GOT3 (cell line): ENCODE measurements around the gene SMIM36.
"Not testable (repeated sequence)": the region's sequence is repeated elsewhere in the genome, so short reads cannot be mapped to it uniquely, and the experiment has no call there.

Source experiments
- DNase-seq: peaks from one replicate; lab custom pipeline; 2025; ENCODE audit warnings: mixed read lengths; lab: John Stamatoyannopoulos, UW

The SMIM36 gene

GRCh38 chr17:55433629-55434422, 77.4 kb downstream of the SMIM36 start:
- DNase-seq = no peak

- DNase-seq = no peak
Observed at GRCh38 chr17:55433029-55433628, 78.1 kb downstream of the SMIM36 start.

DNA sequence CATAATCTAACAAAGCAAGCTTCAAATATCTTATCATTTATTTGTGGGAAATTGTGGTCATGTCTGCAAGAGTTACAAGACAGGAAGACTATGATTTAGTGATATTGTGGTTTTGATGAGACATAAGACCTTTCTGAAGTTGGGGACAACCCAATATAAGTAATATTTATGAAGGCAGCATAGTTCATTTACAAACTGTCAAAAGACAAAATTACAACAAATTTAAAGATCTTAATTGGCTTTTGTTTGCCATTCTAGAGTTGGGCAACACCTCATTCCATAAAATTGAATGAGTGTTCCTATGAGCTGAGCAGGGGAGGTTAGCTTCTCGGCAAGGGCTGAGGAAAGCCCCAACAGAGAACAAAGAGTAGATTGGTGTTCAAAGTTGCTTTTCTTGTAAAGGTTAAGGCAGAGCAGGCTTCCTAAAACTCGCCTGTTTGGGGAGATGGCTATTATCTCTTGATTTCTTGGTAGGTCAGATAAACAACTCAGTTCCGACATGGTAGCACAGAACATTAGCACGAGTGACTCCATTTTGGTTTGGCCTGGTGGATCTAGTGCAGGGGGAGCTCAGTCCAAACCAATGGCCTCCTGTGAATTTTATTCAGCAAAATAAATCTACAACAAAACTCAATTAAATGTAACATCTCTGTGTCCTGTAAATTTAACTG, 78.8 kb downstream of the SMIM36 start:
- no peak for DNase-seq

GRCh38 chr17:55431914-55432313, 79.3 kb downstream of the SMIM36 start:
- not testable (repeated sequence) for DNase-seq

DNA sequence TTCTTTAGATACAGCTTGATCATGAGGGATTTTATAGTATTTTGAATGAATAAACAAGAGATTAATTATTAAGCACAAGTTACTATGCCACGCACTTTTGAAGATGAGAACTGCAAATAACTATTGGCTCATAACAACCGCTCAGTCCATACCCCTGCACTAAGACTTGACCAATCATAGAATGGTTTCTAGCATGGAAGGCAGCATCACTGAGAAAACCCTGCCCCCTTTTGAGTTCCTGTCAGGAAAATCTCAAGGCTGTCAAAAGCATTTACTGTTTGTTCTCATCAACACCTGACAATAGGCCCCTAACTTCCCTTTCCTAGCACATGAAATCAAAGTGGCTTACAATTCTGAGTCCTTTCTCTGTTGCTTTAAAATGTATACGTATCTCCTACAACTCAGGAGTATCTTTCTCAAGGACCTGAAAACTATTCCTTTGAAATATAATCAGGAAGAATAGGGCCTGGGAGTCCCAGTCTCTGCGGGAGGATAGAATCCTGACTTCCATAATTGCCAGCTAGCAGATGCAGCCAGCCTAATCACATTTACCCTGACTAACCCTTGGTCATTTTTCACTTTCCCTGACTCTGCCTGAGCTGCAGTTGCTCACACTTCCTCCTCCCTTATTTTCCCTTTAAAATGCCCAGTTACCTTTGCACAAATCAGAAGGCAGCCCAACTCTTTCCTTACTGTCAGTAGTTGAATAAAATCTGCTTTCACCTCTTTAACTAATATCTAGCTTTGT, 80.5 kb downstream of the SMIM36 start:
- DNase-seq = no peak

DNA sequence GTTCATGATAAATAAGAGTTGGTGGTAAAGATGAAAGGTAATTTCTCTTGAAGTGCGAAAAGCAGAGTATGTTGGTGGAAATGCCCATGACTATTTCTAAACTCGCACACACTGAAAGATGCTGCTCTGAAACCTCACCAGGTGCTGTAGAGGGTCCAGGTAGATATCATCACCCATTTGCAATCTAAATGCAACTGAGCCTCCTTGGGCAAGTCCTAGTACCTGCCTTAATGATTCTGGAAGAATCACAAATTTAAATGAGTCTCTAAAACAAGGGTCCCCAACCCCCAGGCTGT, 83.7 kb downstream of the SMIM36 start:
- no peak for DNase-seq

DNA sequence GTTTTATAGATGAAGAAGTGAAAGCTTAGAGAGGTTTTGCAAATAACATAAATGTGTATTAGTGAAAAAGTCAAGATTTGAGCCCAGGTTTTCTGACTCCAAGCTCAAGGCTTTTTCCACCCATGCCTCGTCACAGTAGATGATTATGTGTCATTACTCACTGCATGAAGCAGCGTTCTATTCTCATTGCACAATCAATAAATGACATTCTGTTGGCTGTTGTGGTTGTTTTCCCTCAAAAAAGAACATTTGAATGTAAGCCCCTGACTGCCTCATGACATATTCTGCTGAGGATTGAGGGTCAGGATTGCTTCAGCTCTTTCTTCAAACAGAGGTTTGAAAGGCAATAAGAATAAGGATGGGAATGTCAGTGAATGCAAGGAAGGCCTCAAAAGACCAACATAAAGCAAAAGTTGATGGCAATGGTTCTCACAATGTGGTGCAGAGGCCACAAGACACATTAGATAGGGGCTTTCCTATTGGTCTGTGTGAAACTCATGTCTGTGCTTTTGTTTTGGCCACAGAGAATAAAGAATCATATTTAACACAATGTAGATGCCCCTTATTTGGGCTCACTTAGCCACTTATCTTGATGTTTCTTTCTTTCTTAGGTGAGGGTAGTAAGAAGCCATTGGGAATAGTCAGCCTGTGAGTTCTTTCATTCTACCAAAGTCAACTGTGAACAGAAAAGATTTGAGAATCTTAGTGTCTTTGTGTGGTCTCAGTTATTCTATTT, 84.2 kb downstream of the SMIM36 start:
- DNase-seq = no peak

GRCh38 chr17:55424893-55425540, 86.2 kb downstream of the SMIM36 start:
- no peak for DNase-seq

- no peak for DNase-seq
Observed at GRCh38 chr17:55423535-55423934, 87.7 kb downstream of the SMIM36 start.

DNA sequence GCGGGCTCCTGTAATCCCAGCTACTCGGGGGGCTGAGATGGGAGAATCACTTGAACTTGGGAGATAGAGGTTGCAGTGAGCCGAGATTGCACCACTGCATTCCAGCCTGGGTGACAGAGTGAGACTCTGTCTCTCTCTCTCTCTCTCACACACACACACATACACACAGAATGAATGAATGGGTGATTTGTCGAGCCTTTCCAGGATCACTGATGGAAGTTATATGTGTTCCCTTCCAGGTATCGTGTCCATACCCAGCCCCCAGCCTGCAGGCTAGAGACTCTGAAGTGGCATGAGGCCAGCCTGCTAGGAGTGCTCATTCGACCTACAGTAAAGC, 88.5 kb downstream of the SMIM36 start:
- not testable (repeated sequence) for DNase-seq

GRCh38 chr17:55421179-55421934, 89.9 kb downstream of the SMIM36 start, which contains the start of gene MMD:
Gene MMD (minus strand): TSS chr17:55421835. CDS start chr17:55421695, 140 bp downstream.
- no peak for DNase-seq

GRCh38 chr17:55420776-55421178, 90.5 kb downstream of the SMIM36 start:
- DNase-seq = no peak

DNA sequence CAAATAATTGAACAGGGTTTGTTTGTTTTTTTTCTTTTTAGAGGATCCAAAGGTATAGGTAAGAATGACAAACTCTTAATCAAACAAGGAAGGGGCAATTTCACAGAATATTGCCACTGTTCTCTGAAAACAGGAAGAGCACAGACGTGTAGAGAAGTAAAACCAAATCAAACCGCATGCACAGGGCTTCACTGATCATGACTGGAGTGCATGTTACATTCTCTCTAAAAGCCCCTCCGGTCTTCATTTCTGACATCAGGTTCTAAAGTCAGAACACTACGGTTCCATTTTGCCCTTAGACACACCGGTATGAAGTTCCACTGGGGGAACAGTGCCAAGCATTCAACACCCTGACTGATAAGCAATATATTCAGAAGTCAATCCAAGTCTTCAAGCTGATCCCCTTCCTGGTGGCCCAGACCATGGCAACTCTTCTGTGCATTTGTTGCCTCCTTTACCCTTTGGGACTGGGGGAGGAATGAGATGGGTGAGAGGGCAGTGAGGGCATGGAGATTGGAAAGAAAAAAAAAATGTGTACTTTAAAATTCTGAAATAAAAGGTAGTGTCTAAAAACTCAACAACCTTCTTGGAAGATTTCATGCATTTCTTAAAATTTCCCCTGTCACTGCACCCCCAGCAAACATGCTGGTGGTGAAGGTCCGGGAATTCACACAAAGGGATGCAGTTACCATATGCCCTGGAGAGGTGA, 91.0 kb downstream of the SMIM36 start:
- DNase-seq = no peak

- no peak for DNase-seq
Observed at GRCh38 chr17:55418369-55419268, 92.6 kb downstream of the SMIM36 start.

GRCh38 chr17:55417411-55418268, 93.6 kb downstream of the SMIM36 start:
- no peak for DNase-seq

GRCh38 chr17:55416470-55417052, 94.7 kb downstream of the SMIM36 start:
- no peak for DNase-seq

DNA sequence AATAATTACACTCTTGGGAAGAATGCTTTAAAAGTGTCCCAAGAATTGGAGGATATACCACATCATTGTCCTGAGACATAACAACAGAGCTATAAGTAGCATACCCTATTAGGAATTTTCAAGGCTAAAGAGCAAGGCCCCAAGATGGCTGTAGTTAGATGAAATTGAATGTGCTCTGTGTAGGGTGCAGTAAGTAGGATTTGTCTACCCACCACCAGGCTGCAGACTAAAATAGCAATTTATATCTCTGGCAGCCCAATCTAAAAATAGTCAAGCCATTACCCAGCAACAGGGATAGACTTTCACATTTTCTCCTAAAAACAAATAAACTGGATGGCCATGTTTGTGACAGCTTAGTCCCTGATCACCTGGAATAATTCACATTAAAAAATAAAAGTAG, 95.3 kb downstream of the SMIM36 start:
- no peak for DNase-seq

DNA sequence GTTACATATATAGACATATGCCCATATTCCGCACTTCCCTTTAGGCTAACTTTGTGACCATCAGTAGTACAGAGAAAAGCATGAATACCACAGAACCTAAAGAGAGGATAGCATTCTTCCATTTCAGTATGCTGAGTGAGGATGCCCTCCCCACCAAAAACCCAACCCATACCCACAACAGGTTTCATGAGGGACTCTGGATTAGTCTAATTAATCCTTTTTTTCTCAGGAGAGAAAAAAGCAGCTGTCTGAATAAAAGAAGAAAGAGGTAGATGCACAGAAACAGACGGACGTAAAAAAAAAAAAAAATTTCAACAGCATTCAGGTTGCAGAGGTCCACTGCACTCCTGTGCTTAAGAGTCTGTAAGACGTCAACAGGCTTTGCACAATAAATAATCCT, 96.3 kb downstream of the SMIM36 start:
- no peak for DNase-seq
